K562 (cell line): ENCODE measurements around the gene SOX14. TPM values are rescaled to one million over a fixed set of nuclear protein-coding genes. Genes with fewer than 3 reads are reported as not detected.

Experiments used
- ATAC-seq: fragments of 200-7000 bp; cut with Tn5 transposase; 3 replicates; pipeline ENCODE4 v1.9.1; 2020; ENCODE audit warnings: moderate library complexity
- BruUV-seq: library from RNA; stranded (reverse); fragments of 400-500 nt; replicated peaks from 2 replicates; lab custom pipeline; 2021; lab: Mats Ljungman, UMichigan
- CTCF ChIA-PET: fragments of 300-600 bp; formaldehyde crosslinking; extraction: SDS; loops from one replicate; lab custom pipeline; 2021; ENCODE audit warnings: low intra/inter-chr PET ratio; lab: Yijun Ruan, JAX
- POLR2A ChIA-PET: fragments of 300-600, 350-650 bp; sonication (Branson Sonifier 250); formaldehyde crosslinking; extraction: SDS; loops from one replicate; lab custom pipeline; 2021; ENCODE audit warnings: antibody characterized with exemption, inconsistent platforms; lab: Yijun Ruan, JAX
- DNase-seq, 4 experiments: peaks; one replicate each; pipeline versions ENCODE4 v3.0.0 to v3.0.0-alpha.2; 2011 to 2018; ENCODE audit warnings: low spot score in 3 of 4, mixed read lengths in 3 of 4; ENCODE audit errors: extremely low read depth in 1 of 4
- FAIRE-seq: peaks from 2 replicates; lab custom pipeline; 2011; peaks lifted over from hg19 to GRCh38; lab: Jason Lieb, UNC
- H2AFZ ChIP-seq: 2 replicates; pipeline ENCODE4 v1.6.0; 2011; ENCODE audit warnings: low read depth, low read length, control low read depth, inconsistent platforms
- H3K27ac ChIP-seq: fragments of 200-600 bp; 3 replicates; pipeline ENCODE4 v1.8.0; 2011; ENCODE audit warnings: low read depth, mild to moderate bottlenecking, control low read depth, inconsistent platforms, low read length, moderate library complexity, mixed read lengths; ENCODE audit errors: extremely low read depth
- H3K27me3 ChIP-seq, 2 experiments: fragments of 300-600 bp in 1 of 2; 2 replicates in 1 of 2; 3 replicates in 1 of 2; pipeline versions ENCODE4 v1.6.0 to v1.8.0; 2011; ENCODE audit warnings: inconsistent platforms in 2 of 2, low read length in 2 of 2, mild to moderate bottlenecking in 1 of 2, mixed read lengths in 1 of 2, moderate library complexity in 1 of 2; ENCODE audit not compliant: control insufficient read depth in 2 of 2, insufficient read depth in 2 of 2
- H3K36me3 ChIP-seq: fragments of 300-600 bp; 3 replicates; pipeline ENCODE4 v1.8.0; 2011; ENCODE audit warnings: mild to moderate bottlenecking, low read length, inconsistent platforms; ENCODE audit not compliant: control insufficient read depth, insufficient read depth
- H3K4me1 ChIP-seq, 2 experiments: fragments of 200-600 bp in 1 of 2; replicated peaks in 1 of 2; 2 replicates in 1 of 2; 3 replicates in 1 of 2; pipeline versions ENCODE4 v1.5.1 to v1.8.0; 2011; ENCODE audit warnings: inconsistent platforms in 2 of 2, low read length in 2 of 2, mild to moderate bottlenecking in 1 of 2, mixed read lengths in 1 of 2, moderate library complexity in 1 of 2; ENCODE audit not compliant: control insufficient read depth in 2 of 2, insufficient read depth in 2 of 2
- H3K4me2 ChIP-seq: 2 replicates; pipeline ENCODE4 v1.6.1; 2011; ENCODE audit warnings: low read length, control low read depth, inconsistent platforms, mixed read lengths; ENCODE audit not compliant: insufficient read depth
- H3K4me3 ChIP-seq: fragments of 200-600 bp; sonication (generic), shearing (Covaris generic); 2 replicates; pipeline ENCODE4 v1.5.1; 2016; ENCODE audit warnings: control low read depth, inconsistent platforms
- H3K79me2 ChIP-seq: fragments of 200-600 bp; 3 replicates; pipeline ENCODE4 v1.8.0; 2011; ENCODE audit warnings: low read length, inconsistent platforms; ENCODE audit not compliant: control insufficient read depth, insufficient read depth
- H3K9ac ChIP-seq, 2 experiments: 2 replicates each; pipeline versions ENCODE4 v1.6.0 to v1.6.1; 2011; ENCODE audit warnings: low read depth in 2 of 2, low read length in 2 of 2, control low read depth in 1 of 2, inconsistent platforms in 1 of 2, mild to moderate bottlenecking in 1 of 2, mixed read lengths in 1 of 2; ENCODE audit not compliant: insufficient read depth in 1 of 2
- H3K9me1 ChIP-seq: one replicate; pipeline ENCODE4 v1.6.0; 2011; ENCODE audit warnings: inconsistent platforms, mild to moderate bottlenecking, low read length, moderate library complexity; ENCODE audit not compliant: control insufficient read depth, insufficient read depth
- H3K9me3 ChIP-seq: replicated peaks from 2 replicates; pipeline ENCODE4 v1.5.1; 2011; ENCODE audit warnings: low read depth, low read length, inconsistent platforms; ENCODE audit not compliant: control insufficient read depth, insufficient read depth
- H4K20me1 ChIP-seq: replicated peaks from 2 replicates; pipeline ENCODE4 v1.6.1; 2011; ENCODE audit warnings: low read length, inconsistent platforms, mixed read lengths; ENCODE audit not compliant: control insufficient read depth, insufficient read depth
- DLX4 ChIP-seq: fragments of 250-450 bp; sonication (Bioruptor Pico); IDR thresholded peaks from 2 replicates; pipeline ENCODE4 v1.6.1; 2021; ENCODE audit warnings: mild to moderate bottlenecking
- FOXJ3 ChIP-seq: sonication (generic); formaldehyde crosslinking; IDR thresholded peaks from 2 replicates; pipeline ENCODE4 v1.4.0; 2020; ENCODE audit warnings: mild to moderate bottlenecking, missing genetic modification reagents
- PRDM10 ChIP-seq: fragments of 450-650 bp; IDR thresholded peaks from 2 replicates; pipeline ENCODE4 v1.6.1; 2018; ENCODE audit not compliant: partially characterized antibody
- SUPT5H ChIP-seq: fragments of 450-650 bp; IDR thresholded peaks from 2 replicates; pipeline ENCODE4 v1.6.1; 2016
- TARDBP ChIP-seq: fragments of 450-650 bp; IDR thresholded peaks from 2 replicates; pipeline ENCODE4 v1.6.1; 2016
- ZNF121 ChIP-seq: sonication (generic); formaldehyde crosslinking; conservative IDR thresholded peaks from 2 replicates; pipeline ENCODE4 v1.8.0; 2022; ENCODE audit warnings: missing genetic modification reagents
- ZNF76 ChIP-seq: fragments of 250-450 bp; sonication (Bioruptor Pico); IDR thresholded peaks from 2 replicates; pipeline ENCODE4 v1.4.0; 2020; ENCODE audit warnings: mild to moderate bottlenecking, moderate library complexity, borderline replicate concordance
- WGBS: fragments of 100-300 bp; shearing (Covaris generic); methylation state at CpG from one replicate; pipeline ENCODE4 v1.1.6; 2016; ENCODE audit warnings: low coverage, mixed read lengths; ENCODE audit not compliant: insufficient coverage; ENCODE audit errors: missing lambda C conversion rate; 5-methylcytosine and 5-hydroxymethylcytosine counted together
- in situ Hi-C: fragments of 300-500 bp; cut with MboI; formaldehyde crosslinking; loops from 4 replicates; pipeline ENCODE4 v1.15.0; 2018; ENCODE audit warnings: inconsistent platforms, mixed read lengths
- intact Hi-C: fragments of 100-400 bp; cut with micrococcal nuclease; formaldehyde crosslinking; loops from 2 replicates; pipeline ENCODE4 v1.14.2; 2022
- polyA plus RNA-seq, 8 experiments: library from polyadenylated mRNA; depleted of rRNA in 4 of 8; stranded (reverse) in 5 of 8; unstranded in 3 of 8; fragments of >200 nt; fragmentation: Nextera tagmentation in 2 of 8; fragmentation: Illumina TruSeq in 1 of 8; extraction: Ambion mirVana in 2 of 8; extraction: Trizol in 1 of 8; gene quantifications; 2 replicates each; pipeline versions ENCODE4 v1.2.1 to v1.2.3, GENCODE V29; 2011 to 2014; ENCODE audit warnings: inconsistent platforms in 1 of 8, missing spikeins in 1 of 8
- total RNA-seq, 7 experiments: library from RNA; depleted of rRNA in 6 of 7; stranded (reverse); fragments of >200 nt in 6 of 7; fragmentation: Illumina TruSeq in 2 of 7; extraction: Trizol in 2 of 7; gene quantifications; 2 replicates each; pipeline versions ENCODE4 v1.2.1 to v1.2.3, GENCODE V29; 2011 to 2021; ENCODE audit warnings: low replicate concordance in 1 of 7
- TF ChIP-seq, protein P1 (sequence below), 3 experiments: fragments of 200-800 bp in 1 of 3; fragments of 250-450 bp in 1 of 3; fragments of 450-650 bp in 1 of 3; sonication (Bioruptor Pico) in 1 of 3; sonication (Bioruptor generic) in 1 of 3; formaldehyde crosslinking in 1 of 3; IDR thresholded peaks; 2 replicates each; pipeline versions ENCODE4 v1.6.1 to v1.8.0; 2016 to 2022; ENCODE audit warnings: mild to moderate bottlenecking in 2 of 3, missing genetic modification characterization in 2 of 3, missing compliant biosample characterization in 1 of 3, moderate library complexity in 1 of 3
- TF ChIP-seq, protein P2 (sequence below): fragments of 450-650 bp; formaldehyde crosslinking; IDR thresholded peaks from 2 replicates; pipeline ENCODE4 v1.4.0; 2020; ENCODE audit warnings: mild to moderate bottlenecking, moderate library complexity

Gene SOX14
- total and polyA plus RNA-seq, 9 of the 15 experiments (the other 6 are each of a cell fraction or from before 2014, with no cell fraction given) = not detected

GRCh38 chr3:137766041-137766875 is 2.1 kb downstream of the SOX14 start:
- no peak for ATAC-seq
- FAIRE-seq = no peak
- Histone ChIP-seq H3K27me3 (peaks cover 8 to 79% of the 10 kb centered on the region in 2 experiments; a peak in 3 of 5 replicates), H3K4me3 (no peak overlapping the region), H3K27ac (no peak overlapping the region), H3K36me3 (no peaks in the 10 kb centered on the region), H2AFZ (no peak overlapping the region), H3K4me2 (no peak overlapping the region), H3K4me1 (peaks cover 0 to 9% of the 10 kb centered on the region in 2 experiments; a peak in 1 of 5 replicates), H4K20me1 (no peaks in the 10 kb centered on the region), H3K79me2 (no peaks in the 10 kb centered on the region), H3K9me1 (no peaks in the 10 kb centered on the region), H3K9me3 (no peaks in the 10 kb centered on the region), H3K9ac (no peak overlapping the region)
- in situ Hi-C loops = no loop called here
- WGBS = under 1% methylated on average over 21 of the region's 21 CpGs
- intact Hi-C loops = no loop called here
- no TSS peak for BruUV-seq
- POLR2A ChIA-PET = no interaction called here
- CTCF ChIA-PET = no interaction called here
- no peak for DNase-seq
- TF ChIP-seq, protein P1, sequence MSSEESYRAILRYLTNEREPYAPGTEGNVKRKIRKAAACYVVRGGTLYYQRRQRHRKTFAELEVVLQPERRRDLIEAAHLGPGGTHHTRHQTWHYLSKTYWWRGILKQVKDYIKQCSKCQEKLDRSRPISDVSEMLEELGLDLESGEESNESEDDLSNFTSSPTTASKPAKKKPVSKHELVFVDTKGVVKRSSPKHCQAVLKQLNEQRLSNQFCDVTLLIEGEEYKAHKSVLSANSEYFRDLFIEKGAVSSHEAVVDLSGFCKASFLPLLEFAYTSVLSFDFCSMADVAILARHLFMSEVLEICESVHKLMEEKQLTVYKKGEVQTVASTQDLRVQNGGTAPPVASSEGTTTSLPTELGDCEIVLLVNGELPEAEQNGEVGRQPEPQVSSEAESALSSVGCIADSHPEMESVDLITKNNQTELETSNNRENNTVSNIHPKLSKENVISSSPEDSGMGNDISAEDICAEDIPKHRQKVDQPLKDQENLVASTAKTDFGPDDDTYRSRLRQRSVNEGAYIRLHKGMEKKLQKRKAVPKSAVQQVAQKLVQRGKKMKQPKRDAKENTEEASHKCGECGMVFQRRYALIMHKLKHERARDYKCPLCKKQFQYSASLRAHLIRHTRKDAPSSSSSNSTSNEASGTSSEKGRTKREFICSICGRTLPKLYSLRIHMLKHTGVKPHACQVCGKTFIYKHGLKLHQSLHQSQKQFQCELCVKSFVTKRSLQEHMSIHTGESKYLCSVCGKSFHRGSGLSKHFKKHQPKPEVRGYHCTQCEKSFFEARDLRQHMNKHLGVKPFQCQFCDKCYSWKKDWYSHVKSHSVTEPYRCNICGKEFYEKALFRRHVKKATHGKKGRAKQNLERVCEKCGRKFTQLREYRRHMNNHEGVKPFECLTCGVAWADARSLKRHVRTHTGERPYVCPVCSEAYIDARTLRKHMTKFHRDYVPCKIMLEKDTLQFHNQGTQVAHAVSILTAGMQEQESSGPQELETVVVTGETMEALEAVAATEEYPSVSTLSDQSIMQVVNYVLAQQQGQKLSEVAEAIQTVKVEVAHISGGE (CRISPR knock-in tag; IDR thresholded peaks at IDR 0.05) = no peak
- TF ChIP-seq ZNF121 (no peak), SUPT5H (no peak), DLX4 (CRISPR knock-in tag) (no peak), PRDM10 (no peak), TARDBP (no peak), ZNF76 (CRISPR knock-in tag) (no peak), FOXJ3 (CRISPR knock-in tag) (no peak)
- TF ChIP-seq, protein P2, sequence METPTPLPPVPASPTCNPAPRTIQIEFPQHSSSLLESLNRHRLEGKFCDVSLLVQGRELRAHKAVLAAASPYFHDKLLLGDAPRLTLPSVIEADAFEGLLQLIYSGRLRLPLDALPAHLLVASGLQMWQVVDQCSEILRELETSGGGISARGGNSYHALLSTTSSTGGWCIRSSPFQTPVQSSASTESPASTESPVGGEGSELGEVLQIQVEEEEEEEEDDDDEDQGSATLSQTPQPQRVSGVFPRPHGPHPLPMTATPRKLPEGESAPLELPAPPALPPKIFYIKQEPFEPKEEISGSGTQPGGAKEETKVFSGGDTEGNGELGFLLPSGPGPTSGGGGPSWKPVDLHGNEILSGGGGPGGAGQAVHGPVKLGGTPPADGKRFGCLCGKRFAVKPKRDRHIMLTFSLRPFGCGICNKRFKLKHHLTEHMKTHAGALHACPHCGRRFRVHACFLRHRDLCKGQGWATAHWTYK (CRISPR knock-in tag) = no peak
